Endothelial cell of umbilical vein (primary cell): ENCODE results near the gene CGB3. TPM values are rescaled to one million over a fixed set of nuclear protein-coding genes. Genes with fewer than 3 reads are reported as not detected.

Experiments used
- BruUV-seq: library from RNA; stranded (reverse); fragments of 400-500 nt; replicated peaks from 2 replicates; lab custom pipeline; 2021; lab: Mats Ljungman, UMichigan
- CTCF ChIA-PET: fragments of 300-600, 350-600 bp; sonication (Branson Sonifier 250); formaldehyde crosslinking; loops from one replicate; lab custom pipeline; 2021; ENCODE audit warnings: antibody characterized with exemption, inconsistent platforms; lab: Charles Lee
- POLR2A ChIA-PET: fragments of 300-600, 350-600 bp; sonication (Branson Sonifier 250); formaldehyde crosslinking; loops from one replicate; lab custom pipeline; 2021; ENCODE audit warnings: antibody characterized with exemption, inconsistent platforms; lab: Charles Lee
- DNase-seq: peaks from one replicate; pipeline ENCODE4 v3.0.0-alpha.2; 2011; ENCODE audit warnings: low read depth, low spot score
- FAIRE-seq: peaks from 2 replicates; lab custom pipeline; 2011; peaks lifted over from hg19 to GRCh38; lab: Jason Lieb, UNC
- H2AFZ ChIP-seq: 2 replicates; pipeline ENCODE4 v1.6.0; 2012; ENCODE audit warnings: low read depth, low read length, control low read depth, inconsistent platforms
- H3K27ac ChIP-seq: 2 replicates; pipeline ENCODE4 v1.5.1; 2011; ENCODE audit warnings: low read depth, mild to moderate bottlenecking, control low read depth, low read length, moderate library complexity; ENCODE audit not compliant: insufficient read depth
- H3K27me3 ChIP-seq, 2 experiments: 2 replicates each; pipeline versions ENCODE4 v1.6.0 to v1.6.1; 2011; ENCODE audit warnings: low read length in 2 of 2, mixed read lengths in 1 of 2; ENCODE audit not compliant: control insufficient read depth in 2 of 2, insufficient read depth in 2 of 2
- H3K36me3 ChIP-seq, 2 experiments: 2 replicates in 1 of 2; 3 replicates in 1 of 2; pipeline ENCODE4 v1.5.1; 2011; ENCODE audit warnings: low read length in 2 of 2, mild to moderate bottlenecking in 1 of 2, moderate library complexity in 1 of 2; ENCODE audit not compliant: control insufficient read depth in 2 of 2, insufficient read depth in 2 of 2; ENCODE audit errors: extremely low read depth in 1 of 2
- H3K4me1 ChIP-seq: 3 replicates; pipeline ENCODE4 v1.5.1; 2011; ENCODE audit warnings: mild to moderate bottlenecking, low read length; ENCODE audit not compliant: control insufficient read depth, insufficient read depth; ENCODE audit errors: extremely low read depth
- H3K4me2 ChIP-seq: 2 replicates; pipeline ENCODE4 v1.6.1; 2011; ENCODE audit warnings: low read length, control low read depth, mixed read lengths; ENCODE audit not compliant: insufficient read depth
- H3K4me3 ChIP-seq, 3 experiments: fragments of 200-600 bp in 1 of 3; sonication (generic), shearing (Covaris generic) in 1 of 3; replicated peaks in 1 of 3; 2 replicates each; pipeline ENCODE4 v1.5.1; 2011 to 2016; ENCODE audit warnings: control low read depth in 3 of 3, low read length in 3 of 3, mild to moderate bottlenecking in 2 of 3, inconsistent platforms in 1 of 3, low read depth in 1 of 3, moderate library complexity in 1 of 3; ENCODE audit not compliant: insufficient read depth in 1 of 3
- H3K79me2 ChIP-seq: 2 replicates; pipeline ENCODE4 v1.6.0; 2012; ENCODE audit warnings: low read length, inconsistent platforms; ENCODE audit not compliant: control insufficient read depth, insufficient read depth
- H3K9ac ChIP-seq: replicated peaks from 2 replicates; pipeline ENCODE3; 2011; ENCODE audit warnings: low read length, control low read depth; ENCODE audit not compliant: insufficient read depth; ENCODE audit errors: extremely low read depth
- H3K9me1 ChIP-seq: replicated peaks from 3 replicates; pipeline ENCODE4 v1.6.0; 2011; ENCODE audit warnings: mild to moderate bottlenecking, low read length; ENCODE audit not compliant: control insufficient read depth, insufficient read depth; ENCODE audit errors: extremely low read depth
- H3K9me3 ChIP-seq: replicated peaks from 2 replicates; pipeline ENCODE4 v1.5.1; 2012; ENCODE audit warnings: low read length, inconsistent platforms; ENCODE audit not compliant: control insufficient read depth, insufficient read depth
- H4K20me1 ChIP-seq: replicated peaks from 2 replicates; pipeline ENCODE3; 2011; ENCODE audit warnings: mild to moderate bottlenecking, low read length; ENCODE audit not compliant: control insufficient read depth, insufficient read depth; ENCODE audit errors: extremely low read depth
- CTCF ChIP-seq, 2 donors: IDR thresholded peaks; 1 replicate in 1 of 2; 2 replicates in 1 of 2; pipeline ENCODE4 v1.5.1; 2011; ENCODE audit warnings: low read length in 2 of 2, mild to moderate bottlenecking in 2 of 2, moderate library complexity in 2 of 2, control low read depth in 1 of 2, inconsistent platforms in 1 of 2, low read depth in 1 of 2; ENCODE audit not compliant: insufficient read depth in 1 of 2; ENCODE audit errors: extremely low read depth in 1 of 2
- GATA2 ChIP-seq: IDR thresholded peaks from 2 replicates; pipeline ENCODE4 v1.7.0; 2011; ENCODE audit warnings: low read depth, mild to moderate bottlenecking, moderate library complexity, mixed read lengths, low read length; ENCODE audit not compliant: insufficient read length, insufficient read depth
- MAX ChIP-seq: IDR thresholded peaks from 2 replicates; pipeline ENCODE4 v1.6.1; 2011; ENCODE audit not compliant: insufficient read depth, insufficient read length
- POLR2AphosphoS5 ChIP-seq: IDR thresholded peaks from 2 replicates; pipeline ENCODE4 v1.6.1; 2012; ENCODE audit warnings: low read depth, mild to moderate bottlenecking, control low read depth, low read length, moderate library complexity; ENCODE audit not compliant: insufficient read depth
- dilution Hi-C: fragments of 300-500 bp; cut with MboI; formaldehyde crosslinking; loops from one replicate; pipeline ENCODE4 v1.15.0; 2019; ENCODE audit warnings: low sequenced_read_pairs; ENCODE audit not compliant: extremely low pct_ligation_motif_present
- intact Hi-C: fragments of 100-400 bp; cut with micrococcal nuclease; formaldehyde crosslinking; loops from one replicate; pipeline ENCODE4 v1.10.0; 2022
- polyA plus RNA-seq, 4 experiments: library from polyadenylated mRNA; depleted of rRNA in 3 of 4; stranded (reverse) in 3 of 4; unstranded in 1 of 4; fragments of >200 nt; gene quantifications; 2 replicates each; pipeline versions ENCODE4 v1.2.1 to v1.2.3, GENCODE V29; 2011 to 2012; ENCODE audit warnings: missing spikeins in 1 of 4
- total RNA-seq: library from RNA; stranded (reverse); gene quantifications from 2 replicates; pipeline ENCODE4 v1.2.3, GENCODE V29; 2021

CGB3 gene
- total and polyA plus RNA-seq, 2 donors (not counting 3 experiments of a cell fraction or from before 2014, with no cell fraction given): not detected

DNA sequence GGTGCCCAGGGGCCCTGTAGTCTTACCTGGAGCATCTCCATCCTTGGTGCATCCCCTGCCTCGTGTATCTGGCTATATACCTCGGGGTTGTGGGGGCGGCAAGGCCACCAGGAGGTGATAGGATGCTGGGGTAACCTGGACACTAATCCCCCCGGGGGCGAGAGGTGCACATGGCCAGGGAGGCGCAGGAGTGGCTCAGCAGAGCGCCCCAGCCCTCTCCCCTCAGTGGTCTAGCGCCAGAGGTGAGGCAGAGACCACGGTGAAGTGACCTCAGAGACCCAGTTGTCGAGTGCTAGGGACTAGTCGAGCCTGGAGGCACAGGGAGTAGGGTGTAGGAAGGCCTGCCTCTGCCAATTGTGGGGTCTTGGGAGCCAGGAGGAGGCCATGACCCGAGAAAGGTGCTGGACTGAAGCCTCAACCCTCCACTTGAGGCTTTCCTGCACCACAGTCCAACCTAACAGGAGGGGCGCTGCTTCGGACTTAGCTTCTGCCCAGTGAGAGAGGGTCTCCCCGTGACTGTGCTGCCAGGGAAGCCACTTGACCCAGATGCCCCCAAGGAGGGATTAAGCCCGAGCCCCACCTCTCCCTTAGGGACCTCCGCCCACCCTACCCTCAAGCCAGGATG lies 7.0 kb downstream of the CGB3 start, which contains the start of gene LHB:
Gene LHB (minus strand): TSS at position 51 of the 625 bp plus-strand sequence. CDS start 10 bp downstream, at position 41.
- intact Hi-C loops (no loop called here), dilution Hi-C loops (no loop called here)
- FAIRE-seq (no peak), DNase-seq (no peak)
- peak within 1 kb of the TSS; percentile 1 for H2AFZ ChIP-seq
- H3K27ac ChIP-seq: no peak within 1 kb of the TSS
- H3K4me1 ChIP-seq: peaks cover 10% of the 10 kb centered on the region
- TF ChIP-seq POLR2AphosphoS5 (no peak), GATA2 (no peak), MAX (no peak)
- H3K4me2 ChIP-seq: peak within 1 kb of the TSS; percentile 52
- peak within 1 kb of the TSS; percentile 25 to 40 (median 26) for H3K4me3 ChIP-seq
- BruUV-seq: no TSS peak
- H3K9me1 ChIP-seq: no peaks in the 10 kb centered on the region
- no peaks in the 10 kb centered on the region for H4K20me1 ChIP-seq
- peaks cover 0 to 17% of the 10 kb centered on the region in 2 experiments for H3K36me3 ChIP-seq
- ChIA-PET POLR2A (no interaction called here), CTCF (interaction anchor here (0.7 to 5.4 kb wide), 7 partner anchors 8 to 38 kb away, joined by 3 to 37 read pairs (median 6); partner anchors contain the start of genes GYS1 and RUVBL2)
- no peaks in the 10 kb centered on the region for H3K79me2 ChIP-seq
- H3K27me3 ChIP-seq: peaks cover 0 to 5% of the 10 kb centered on the region in 2 experiments
- no peak within 1 kb of the TSS for H3K9ac ChIP-seq
- H3K9me3 ChIP-seq: no peaks in the 10 kb centered on the region

GRCh38 chr19:49016067-49016839 lies 7.9 kb downstream of the CGB3 start:
- H3K36me3 ChIP-seq: peaks cover 0 to 25% of the 10 kb centered on the region in 2 experiments
- H3K27me3 ChIP-seq: peaks cover 0 to 5% of the 10 kb centered on the region in 2 experiments
- dilution Hi-C loops (no loop called here), intact Hi-C loops (no loop called here)
- no peak overlapping the region for H3K4me3 ChIP-seq
- DNase-seq: no peak
- no peak for TF ChIP-seq CTCF (IDR thresholded peaks at IDR 0.05; ENCODE audit: extremely low read depth in 1 of 2, insufficient read depth in 1 of 2, low read depth in 1 of 2, low read length in 2 of 2)
- peaks cover 10% of the 10 kb centered on the region for H3K4me1 ChIP-seq
- POLR2A ChIA-PET: no interaction called here
- BruUV-seq: no TSS peak
- FAIRE-seq: no peak
- no peaks in the 10 kb centered on the region for H4K20me1 ChIP-seq
- H2AFZ ChIP-seq: no peak overlapping the region
- H3K27ac ChIP-seq: no peak overlapping the region
- H3K9ac ChIP-seq: no peak overlapping the region
- CTCF ChIA-PET: interaction anchor here (0.8 to 5.4 kb wide), 2 partner anchors 16 to 183 kb away, joined by 5 to 37 read pairs; no protein-coding TSS in a partner anchor
- H3K4me2 ChIP-seq: no peak overlapping the region
- no peaks in the 10 kb centered on the region for H3K79me2 ChIP-seq
- H3K9me1 ChIP-seq: no peaks in the 10 kb centered on the region
- H3K9me3 ChIP-seq: no peaks in the 10 kb centered on the region
